HepG2 (cell line): ENCODE data around the gene HLA-DRA.

Experiments
- ARNT ChIP-seq: fragments of 450-650 bp; IDR thresholded peaks from 2 replicates; pipeline ENCODE4 v1.6.1; 2017
- ZNF446 ChIP-seq: sonication (generic); formaldehyde crosslinking; IDR thresholded peaks from 2 replicates; pipeline ENCODE4 v1.5.0; 2020; ENCODE audit warnings: mild to moderate bottlenecking, missing genetic modification reagents
- ZNF607 ChIP-seq: sonication (generic); formaldehyde crosslinking; IDR thresholded peaks from 2 replicates; pipeline ENCODE4 v1.5.1; 2020; ENCODE audit warnings: missing genetic modification reagents, mild to moderate bottlenecking, borderline replicate concordance
- ZNF670 ChIP-seq: sonication (generic); formaldehyde crosslinking; IDR thresholded peaks from 2 replicates; pipeline ENCODE4 v1.8.0; 2022; ENCODE audit warnings: mild to moderate bottlenecking, missing genetic modification reagents, borderline replicate concordance
- ZSCAN25 ChIP-seq: sonication (generic); formaldehyde crosslinking; IDR thresholded peaks from 2 replicates; pipeline ENCODE4 v1.8.0; 2022; ENCODE audit warnings: mild to moderate bottlenecking, missing genetic modification reagents

DNA sequence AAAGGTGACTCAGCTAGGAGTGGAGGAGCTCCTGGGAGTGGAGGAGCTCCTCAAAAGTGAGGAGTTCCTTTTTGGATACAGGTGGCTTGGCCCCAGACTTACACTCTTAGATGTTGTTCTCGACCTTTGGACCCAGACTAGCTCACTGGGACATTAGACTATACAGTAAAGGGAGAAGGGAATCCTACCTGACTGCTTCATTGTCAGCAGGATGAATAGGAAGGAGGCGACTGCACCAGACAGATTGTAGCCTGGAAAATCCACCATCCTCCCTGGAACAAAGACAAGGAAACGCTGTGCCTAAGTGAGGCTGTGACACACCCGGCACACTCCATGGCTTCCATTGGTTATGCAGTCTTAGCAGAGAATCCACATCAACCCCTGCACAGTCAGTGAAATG lies 32.8 kb upstream of the HLA-DRA start, which contains the start of gene BTNL2:
- TF ChIP-seq ZSCAN25 (CRISPR knock-in tag), result no peak
- TF ChIP-seq ZNF607 (CRISPR knock-in tag), result no peak
- TF ChIP-seq ZNF670 (CRISPR knock-in tag), result no peak
- no peak for TF ChIP-seq ZNF446
- TF ChIP-seq ARNT, result no peak
